GM21723 (cell line): ENCODE measurements around the gene POLR2B.
"Not testable (repeated sequence)": the region's sequence is repeated elsewhere in the genome, so short reads cannot be mapped to it uniquely, and the experiment has no call there.

ENCODE experiments used
- ATAC-seq: cut with Tn5 transposase; IDR thresholded peaks from one replicate; pipeline ENCODE4 v1.9.1; 2021; ENCODE audit warnings: mild to moderate bottlenecking, moderate library complexity; ENCODE audit not compliant: unreplicated experiment

The POLR2B gene

GRCh38 chr4:56986192-56986591, 7.5 kb downstream of the POLR2B start:
- ATAC-seq = no peak

GRCh38 chr4:56986952-56987351, 8.3 kb downstream of the POLR2B start:
- no peak for ATAC-seq

- ATAC-seq = no peak
These were observed 11.6 kb downstream of the POLR2B start for GRCh38 chr4:56990109-56990905.

- ATAC-seq = no peak
These were observed 16.8 kb downstream of the POLR2B start for GRCh38 chr4:56995525-56995924.

- no peak for ATAC-seq
These were observed 21.1 kb downstream of the POLR2B start for GRCh38 chr4:56999751-57000150.

GRCh38 chr4:57013543-57014120, 34.9 kb downstream of the POLR2B start:
- no peak for ATAC-seq

GRCh38 chr4:57018980-57019379, 40.3 kb downstream of the POLR2B start:
- ATAC-seq = no peak

GRCh38 chr4:57020467-57021101, 41.9 kb downstream of the POLR2B start:
- ATAC-seq = no peak

- no peak for ATAC-seq
These were observed 44.4 kb downstream of the POLR2B start for GRCh38 chr4:57023104-57023503.

GRCh38 chr4:57034520-57034919, 55.8 kb downstream of the POLR2B start:
- ATAC-seq = no peak

- ATAC-seq = peak; percentile 48
These were observed 59.4 kb downstream of the POLR2B start for GRCh38 chr4:57037982-57038604.

GRCh38 chr4:57039345-57039744, 60.6 kb downstream of the POLR2B start:
- no peak for ATAC-seq

- ATAC-seq = no peak
These were observed 61.8 kb downstream of the POLR2B start for GRCh38 chr4:57040510-57040909.

GRCh38 chr4:57041020-57041419, 62.3 kb downstream of the POLR2B start:
- no peak for ATAC-seq

- ATAC-seq = no peak
These were observed 64.0 kb downstream of the POLR2B start for GRCh38 chr4:57042711-57043169.

GRCh38 chr4:57043347-57044251, 64.9 kb downstream of the POLR2B start:
- ATAC-seq = no peak

GRCh38 chr4:57044279-57044678, 65.6 kb downstream of the POLR2B start:
- no peak for ATAC-seq

GRCh38 chr4:57044996-57045395, 66.3 kb downstream of the POLR2B start:
- no peak for ATAC-seq

- ATAC-seq = not testable (repeated sequence)
These were observed 68.3 kb downstream of the POLR2B start for GRCh38 chr4:57047046-57047445.

- no peak for ATAC-seq
These were observed 70.1 kb downstream of the POLR2B start for GRCh38 chr4:57048590-57049304.
